Esophagus squamous epithelium (tissue), 5 donors: ENCODE measurements around the gene CATSPER1. TPM values are rescaled to one million over a fixed set of nuclear protein-coding genes. Genes with fewer than 3 reads are reported as not detected.

Experiments
- DNase-seq: peaks from one replicate; lab custom pipeline; 2025; lab: John Stamatoyannopoulos, UW
- H3K27ac ChIP-seq, 4 donors: fragments of 200-600 bp; sonication (generic); one replicate each; pipeline ENCODE4 v1.5.1; 2016 to 2019; ENCODE audit warnings: mild to moderate bottlenecking in 1 of 4
- H3K27me3 ChIP-seq, 4 donors: fragments of 200-600 bp; sonication (generic); 1 replicate in 3 of 4; 2 replicates in 1 of 4; pipeline versions ENCODE4 v1.5.1 to v1.6.0; 2017 to 2021; ENCODE audit warnings: antibody characterized with exemption in 1 of 4
- H3K36me3 ChIP-seq, 3 donors: fragments of 200-600 bp; sonication (generic); one replicate each; pipeline ENCODE4 v1.5.1; 2016 to 2019
- H3K4me1 ChIP-seq, 3 donors: fragments of 200-600 bp; sonication (generic); one replicate each; pipeline ENCODE4 v1.5.1; 2017 to 2019
- H3K4me3 ChIP-seq, 4 donors: fragments of 200-600 bp; sonication (generic); 1 replicate in 3 of 4; 2 replicates in 1 of 4; pipeline ENCODE4 v1.5.1; 2016 to 2019; ENCODE audit warnings: mild to moderate bottlenecking in 2 of 4, moderate library complexity in 1 of 4
- H3K9me3 ChIP-seq, 3 donors: fragments of 200-600 bp; sonication (generic); one replicate each; pipeline ENCODE4 v1.5.1; 2016 to 2019
- POLR2A ChIP-seq, 4 donors: fragments of 450-650 bp; IDR thresholded peaks; one replicate each; pipeline ENCODE4 v1.6.1; 2017; ENCODE audit warnings: antibody characterized with exemption in 4 of 4, mild to moderate bottlenecking in 4 of 4, moderate library complexity in 3 of 4
- WGBS, 2 donors: methylation state at CpG; one replicate each; pipeline ENCODE4 v1.1.5; 2018; 5-methylcytosine and 5-hydroxymethylcytosine counted together
- intact Hi-C: fragments of 100-400 bp; cut with DNase I; formaldehyde crosslinking; loops from one replicate; pipeline ENCODE4 v1.15.0; 2022
- total RNA-seq, 4 donors: library from RNA; depleted of rRNA; stranded (reverse); fragments of >200 nt; gene quantifications; one replicate each; pipeline ENCODE4 v1.1.0, GENCODE V29; 2016
- TF ChIP-seq, protein P1 (sequence below), 6 experiments: fragments of 450-650 bp in 4 of 6; fragments of 200-600 bp in 2 of 6; sonication (generic) in 2 of 6; IDR thresholded peaks; one replicate each; pipeline ENCODE4 v1.5.1; 2016 to 2019; ENCODE audit warnings: antibody characterized with exemption in 6 of 6, mild to moderate bottlenecking in 4 of 6, moderate library complexity in 4 of 6
- donor health status: DM: yes; HTN: yes; CAD: no.

CATSPER1 gene
- total RNA-seq, 4 donors from 2014 or later: not detected

DNA sequence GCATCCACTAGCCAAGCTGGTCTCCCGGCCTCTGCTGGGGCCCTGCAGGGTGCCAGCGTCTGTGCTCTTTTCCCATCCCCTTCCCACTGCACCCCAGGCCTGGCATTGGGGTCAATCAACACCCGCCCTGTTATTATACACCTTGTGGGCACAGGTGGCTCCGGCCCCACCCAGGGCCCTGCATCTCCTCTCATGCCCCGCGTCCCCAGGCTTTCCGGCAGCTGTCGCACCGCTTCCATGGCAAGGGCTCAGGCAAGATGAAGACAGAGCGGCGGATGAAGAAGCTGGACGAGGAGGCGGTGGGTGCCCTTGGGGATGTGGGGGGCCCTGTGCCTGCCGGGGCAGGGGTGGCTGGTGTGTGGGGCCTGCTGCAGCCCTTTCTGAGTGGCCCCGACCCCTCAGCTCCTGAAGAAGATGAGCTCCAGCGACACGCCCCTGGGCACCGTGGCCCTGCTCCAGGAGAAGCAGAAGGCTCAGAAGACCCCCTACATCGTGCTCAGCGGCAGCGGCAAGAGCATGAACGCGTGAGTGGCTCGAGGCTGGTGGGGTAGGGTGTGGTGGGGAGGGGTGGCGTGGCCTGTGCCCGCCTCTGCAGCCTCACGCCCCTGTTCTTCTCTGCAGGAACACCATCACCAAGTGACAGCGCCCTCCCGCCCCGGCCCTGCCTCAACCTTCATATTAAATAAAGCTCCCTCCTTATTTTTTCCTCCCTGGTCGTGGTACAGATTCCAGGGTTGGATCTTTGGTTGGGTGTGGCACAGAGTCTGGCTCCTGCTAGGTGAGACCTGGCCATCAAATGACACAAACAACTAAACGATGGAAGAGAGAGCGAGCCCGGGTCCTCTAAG lies 47.7 kb downstream of the CATSPER1 start:
- no peak for DNase-seq
- no peaks in the 10 kb centered on the region for H3K27me3 ChIP-seq

DNA sequence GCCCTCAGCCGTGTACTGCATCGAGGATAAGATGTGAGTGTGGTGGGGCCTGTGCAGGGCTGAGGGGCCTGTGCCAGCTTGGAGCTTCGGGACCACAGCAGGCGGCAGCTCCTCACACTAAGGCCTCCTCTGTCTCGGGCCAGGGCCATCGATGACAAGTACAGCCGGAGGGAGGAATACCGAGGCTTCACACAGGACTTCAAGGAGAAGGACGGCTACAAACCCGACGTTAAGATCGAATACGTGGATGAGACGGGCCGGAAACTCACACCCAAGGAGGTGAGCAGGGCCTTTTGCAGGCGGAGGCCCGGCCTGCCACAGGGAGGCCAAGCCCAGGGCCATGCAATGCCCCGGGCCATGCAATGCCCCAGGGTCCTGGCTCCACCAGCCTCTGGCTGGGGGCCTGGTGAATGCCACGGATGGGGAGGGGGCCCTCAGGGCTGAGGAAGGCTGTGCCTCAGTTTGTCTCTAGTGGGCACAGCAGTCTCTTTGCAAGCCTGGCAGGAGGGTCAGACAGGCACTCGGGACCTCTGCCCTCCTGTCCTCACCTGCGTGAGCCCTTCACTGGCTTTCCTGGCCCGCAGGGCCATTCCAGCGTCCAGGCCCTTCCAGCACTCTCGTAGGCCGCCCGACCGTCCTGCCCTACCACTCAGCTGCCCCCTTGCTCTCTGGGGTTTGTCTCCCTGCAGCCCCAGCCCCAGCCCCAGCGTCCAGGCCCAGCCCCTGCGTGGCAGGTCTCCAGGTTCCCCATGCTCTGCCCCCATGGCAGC lies 48.5 kb downstream of the CATSPER1 start:
- H3K4me1 ChIP-seq: peaks cover 0 to 6% (median 0%) of the 10 kb centered on the region in 3 donors
- no peaks in the 10 kb centered on the region for H3K9me3 ChIP-seq
- peaks cover 23 to 59% (median 25%) of the 10 kb centered on the region in 3 donors for H3K36me3 ChIP-seq
- H3K4me3 ChIP-seq: no peak overlapping the region
- no peaks in the 10 kb centered on the region for H3K27me3 ChIP-seq
- H3K27ac ChIP-seq: no peak overlapping the region
- WGBS, 2 donors: 86 to 96% methylated on average over 8 to 24 of the region's 29 CpGs
- no peak for DNase-seq
- TF ChIP-seq, protein P1, sequence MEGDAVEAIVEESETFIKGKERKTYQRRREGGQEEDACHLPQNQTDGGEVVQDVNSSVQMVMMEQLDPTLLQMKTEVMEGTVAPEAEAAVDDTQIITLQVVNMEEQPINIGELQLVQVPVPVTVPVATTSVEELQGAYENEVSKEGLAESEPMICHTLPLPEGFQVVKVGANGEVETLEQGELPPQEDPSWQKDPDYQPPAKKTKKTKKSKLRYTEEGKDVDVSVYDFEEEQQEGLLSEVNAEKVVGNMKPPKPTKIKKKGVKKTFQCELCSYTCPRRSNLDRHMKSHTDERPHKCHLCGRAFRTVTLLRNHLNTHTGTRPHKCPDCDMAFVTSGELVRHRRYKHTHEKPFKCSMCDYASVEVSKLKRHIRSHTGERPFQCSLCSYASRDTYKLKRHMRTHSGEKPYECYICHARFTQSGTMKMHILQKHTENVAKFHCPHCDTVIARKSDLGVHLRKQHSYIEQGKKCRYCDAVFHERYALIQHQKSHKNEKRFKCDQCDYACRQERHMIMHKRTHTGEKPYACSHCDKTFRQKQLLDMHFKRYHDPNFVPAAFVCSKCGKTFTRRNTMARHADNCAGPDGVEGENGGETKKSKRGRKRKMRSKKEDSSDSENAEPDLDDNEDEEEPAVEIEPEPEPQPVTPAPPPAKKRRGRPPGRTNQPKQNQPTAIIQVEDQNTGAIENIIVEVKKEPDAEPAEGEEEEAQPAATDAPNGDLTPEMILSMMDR (IDR thresholded peaks at IDR 0.05): no peak
- no peak for TF ChIP-seq POLR2A (IDR thresholded peaks at IDR 0.05)
- intact Hi-C loops: no loop called here

More for the DNA sequence above, 47.7 kb downstream of the CATSPER1 start:
- H3K4me1 ChIP-seq: peaks cover 0 to under 1% (median 0%) of the 10 kb centered on the region in 3 donors
- intact Hi-C loops: no loop called here
- H3K4me3 ChIP-seq: no peak overlapping the region
- WGBS, 2 donors: 80 to 92% methylated on average over 4 to 11 of the region's 34 CpGs
- TF ChIP-seq POLR2A (IDR thresholded peaks at IDR 0.05): no peak
- TF ChIP-seq, protein P1 (IDR thresholded peaks at IDR 0.05): no peak
- no peak overlapping the region for H3K27ac ChIP-seq
- no peaks in the 10 kb centered on the region for H3K9me3 ChIP-seq
- H3K36me3 ChIP-seq: peaks cover 23 to 51% (median 25%) of the 10 kb centered on the region in 3 donors

DNA sequence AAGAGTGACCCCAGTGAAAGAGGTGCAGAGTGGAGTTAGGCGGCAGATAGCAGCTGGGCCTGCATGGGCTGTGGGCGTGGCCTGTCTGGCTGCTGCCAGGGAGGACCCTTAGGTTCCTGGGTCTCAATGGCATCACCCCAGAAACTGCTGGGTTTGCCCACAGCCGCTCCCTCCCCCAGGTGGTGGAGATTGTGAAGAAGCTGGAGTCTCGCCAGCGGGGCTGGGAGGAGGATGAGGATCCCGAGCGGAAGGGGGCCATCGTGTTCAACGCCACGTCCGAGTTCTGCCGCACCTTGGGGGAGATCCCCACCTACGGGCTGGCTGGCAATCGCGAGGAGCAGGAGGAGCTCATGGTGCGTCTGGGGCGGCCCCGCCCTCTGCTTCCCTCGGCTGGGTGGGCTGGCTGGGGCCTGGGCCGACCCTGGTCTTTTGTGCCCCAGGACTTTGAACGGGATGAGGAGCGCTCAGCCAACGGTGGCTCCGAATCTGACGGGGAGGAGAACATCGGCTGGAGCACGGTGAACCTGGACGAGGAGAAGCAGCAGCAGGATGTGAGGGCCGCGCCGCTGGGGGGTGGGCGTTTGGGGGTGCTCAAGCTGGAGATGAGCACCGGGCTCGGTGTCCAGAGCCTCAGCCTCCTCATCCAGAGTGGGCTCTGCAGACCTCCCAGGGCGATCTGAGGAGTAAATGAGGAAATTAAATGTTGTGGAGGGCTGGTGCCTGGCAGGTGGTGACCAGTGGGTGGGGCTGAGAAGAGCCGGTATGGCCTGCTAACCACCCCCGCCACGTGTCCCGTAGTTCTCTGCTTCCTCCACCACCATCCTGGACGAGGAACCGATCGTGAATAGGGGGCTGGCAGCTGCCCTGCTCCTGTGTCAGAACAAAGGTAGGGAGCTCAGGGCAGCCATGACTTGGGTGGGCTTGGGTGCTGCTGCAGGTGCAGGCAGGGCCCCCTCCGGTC lies 49.8 kb downstream of the CATSPER1 start:
- H3K9me3 ChIP-seq: no peaks in the 10 kb centered on the region
- H3K27ac ChIP-seq: no peak overlapping the region
- H3K27me3 ChIP-seq: no peaks in the 10 kb centered on the region
- WGBS, 2 donors: 68 to 83% methylated on average over 9 to 29 of the region's 43 CpGs
- intact Hi-C loops: no loop called here
- peaks cover 0 to 6% (median 0%) of the 10 kb centered on the region in 3 donors for H3K4me1 ChIP-seq
- no peak for TF ChIP-seq POLR2A (IDR thresholded peaks at IDR 0.05)
- TF ChIP-seq, protein P1 (IDR thresholded peaks at IDR 0.05): no peak
- no peak overlapping the region for H3K4me3 ChIP-seq
- DNase-seq: no peak
- H3K36me3 ChIP-seq: peaks cover 23 to 69% (median 25%) of the 10 kb centered on the region in 3 donors

- H3K9me3 ChIP-seq: no peaks in the 10 kb centered on the region
- H3K4me3 ChIP-seq: no peak overlapping the region
- peaks cover 23 to 69% (median 25%) of the 10 kb centered on the region in 3 donors for H3K36me3 ChIP-seq
- TF ChIP-seq POLR2A (IDR thresholded peaks at IDR 0.05): no peak
- TF ChIP-seq, protein P1 (IDR thresholded peaks at IDR 0.05): no peak
- intact Hi-C loops: no loop called here
- no peak overlapping the region for H3K27ac ChIP-seq
- no peak for DNase-seq
- no peaks in the 10 kb centered on the region for H3K27me3 ChIP-seq
- H3K4me1 ChIP-seq: peaks cover 0 to 6% (median 0%) of the 10 kb centered on the region in 3 donors
- 88 to 91% methylated on average over 7 to 9 of the region's 9 CpGs for WGBS, 2 donors
Measured at GRCh38 chr11:65975771-65976170, 50.5 kb downstream of the CATSPER1 start.
